ENCODE measurements around the gene SLK. TPM values are rescaled to one million over a fixed set of nuclear protein-coding genes. Genes with fewer than 3 reads are reported as not detected.
A peak's percentile ranks its signal among the peaks of the same experiment; 100 is the strongest.

SLK gene
- total RNA-seq, 1 donor from 2014 or later: 42.7 TPM

DNA sequence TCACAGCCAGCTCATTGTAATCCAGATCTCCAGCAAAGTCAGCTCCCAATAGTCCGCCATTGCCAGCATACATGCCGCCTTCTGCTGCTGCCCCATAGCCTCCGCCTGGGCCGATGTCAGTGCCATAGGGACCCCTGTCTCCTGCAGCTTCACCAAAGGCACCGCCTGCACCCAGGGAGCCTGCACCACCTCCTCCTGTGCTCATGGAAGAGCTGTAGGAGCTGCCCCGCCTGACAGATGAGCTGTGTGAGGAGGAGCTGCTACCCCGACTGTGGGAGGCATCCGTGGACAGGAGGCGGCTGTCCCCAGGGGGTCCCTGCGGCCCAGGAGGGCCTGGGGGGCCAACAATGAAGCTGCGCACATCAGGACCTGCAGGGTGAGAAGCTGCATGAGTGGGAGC is 67.0 kb downstream of the SLK start:
- H3K36me3 ChIP-seq: no peaks in the 10 kb centered on the region
- no peaks in the 10 kb centered on the region for H3K79me2 ChIP-seq (ENCODE audit: low read depth)
- no peak overlapping the region for H3K9ac ChIP-seq
- H3K27me3 Mint-ChIP-seq (ENCODE audit: insufficient read depth, low read depth): peaks cover 3% of the 10 kb centered on the region
- H3K9me3 ChIP-seq (ENCODE audit: low read depth): no peaks in the 10 kb centered on the region
- no peaks in the 10 kb centered on the region for H3K9me3 Mint-ChIP-seq
- peaks cover 18% of the 10 kb centered on the region for H3K4me1 ChIP-seq
- no peak overlapping the region for H3K27ac ChIP-seq
- H2AFZ ChIP-seq (replicated peaks): no peak overlapping the region
- no peaks in the 10 kb centered on the region for H3K27me3 ChIP-seq
- peaks cover 5% of the 10 kb centered on the region for H3K4me1 Mint-ChIP-seq
- H3F3A ChIP-seq (ENCODE audit: low read depth): no peaks in the 10 kb centered on the region
- no peak overlapping the region for H3K4me3 Mint-ChIP-seq
- no peaks in the 10 kb centered on the region for H4K20me1 ChIP-seq (ENCODE audit: low read depth)
- peak overlapping the region; percentile 30 for H3K27ac Mint-ChIP-seq
- H3K4me2 ChIP-seq: no peak overlapping the region
- no peak overlapping the region for H3K4me3 ChIP-seq
- peaks cover 5% of the 10 kb centered on the region for H3K36me3 Mint-ChIP-seq
- TF ChIP-seq EZH2phosphoT487 (IDR thresholded peaks at IDR 0.05): no peak
- no peak for TF ChIP-seq CTCF (IDR thresholded peaks at IDR 0.05)
- TF ChIP-seq EZH2 (IDR thresholded peaks at IDR 0.05): no peak
- DNase-seq (ENCODE audit: low spot score): no peak

DNA sequence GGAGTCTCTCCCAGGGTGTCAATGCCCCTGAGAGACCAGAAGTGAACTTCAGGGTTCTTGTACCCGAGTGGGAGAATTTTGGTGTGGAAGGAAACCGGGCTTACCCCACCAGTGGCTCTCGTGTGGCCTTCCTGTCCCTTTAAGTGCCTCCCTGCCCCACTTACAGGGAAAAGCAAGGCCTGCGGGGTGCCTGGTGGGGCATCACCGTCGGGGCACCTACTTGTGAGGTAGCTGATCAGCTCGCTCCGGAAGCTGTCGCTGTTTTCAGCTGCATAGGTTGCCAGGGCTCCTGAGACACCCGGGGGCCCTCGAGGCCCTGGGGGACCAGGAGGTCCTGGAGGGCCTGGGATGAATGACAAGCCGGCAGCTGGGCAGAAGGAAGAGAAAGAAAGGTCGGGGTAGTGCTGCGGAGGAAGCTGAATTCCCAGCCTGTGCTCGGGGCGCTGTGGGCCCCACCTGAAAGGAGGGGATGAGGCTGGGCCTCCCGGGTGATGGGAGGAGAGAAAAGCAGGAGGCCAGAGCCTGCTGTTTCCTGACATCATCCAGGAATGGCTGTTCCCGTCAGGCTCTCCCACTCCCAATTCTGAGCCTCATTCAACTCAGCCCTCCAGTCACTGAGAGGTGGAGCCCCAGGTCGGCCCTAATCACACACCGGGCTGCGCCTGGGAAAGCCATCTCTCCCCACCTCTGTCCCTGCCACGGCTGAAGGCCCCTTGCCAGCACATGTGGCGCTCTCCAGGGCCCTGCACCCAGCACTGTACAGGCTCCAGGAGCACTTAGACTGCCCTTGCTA is 67.7 kb downstream of the SLK start:
- H3K36me3 ChIP-seq: no peaks in the 10 kb centered on the region
- H3K36me3 Mint-ChIP-seq: peaks cover 3% of the 10 kb centered on the region
- TF ChIP-seq EZH2phosphoT487 (IDR thresholded peaks at IDR 0.05) (no peak), CTCF (IDR thresholded peaks at IDR 0.05) (no peak), EZH2 (IDR thresholded peaks at IDR 0.05) (no peak)
- H3K27ac Mint-ChIP-seq: no peak overlapping the region
- no peak overlapping the region for H3K4me3 Mint-ChIP-seq
- H3K27me3 Mint-ChIP-seq (ENCODE audit: insufficient read depth, low read depth): peaks cover 3% of the 10 kb centered on the region
- no peaks in the 10 kb centered on the region for H3K27me3 ChIP-seq
- no peak overlapping the region for H2AFZ ChIP-seq (replicated peaks)
- H3K79me2 ChIP-seq (ENCODE audit: low read depth): no peaks in the 10 kb centered on the region
- no peak overlapping the region for H3K4me2 ChIP-seq
- no peaks in the 10 kb centered on the region for H3K9me3 Mint-ChIP-seq
- peaks cover 18% of the 10 kb centered on the region for H3K4me1 ChIP-seq
- peaks cover 5% of the 10 kb centered on the region for H3K4me1 Mint-ChIP-seq
- no peak overlapping the region for H3K27ac ChIP-seq
- DNase-seq (ENCODE audit: low spot score): no peak
- H3K9me3 ChIP-seq (ENCODE audit: low read depth): no peaks in the 10 kb centered on the region
- H3K9ac ChIP-seq: no peak overlapping the region
- H3K4me3 ChIP-seq: no peak overlapping the region
- H3F3A ChIP-seq (ENCODE audit: low read depth): no peaks in the 10 kb centered on the region
- no peaks in the 10 kb centered on the region for H4K20me1 ChIP-seq (ENCODE audit: low read depth)

DNA sequence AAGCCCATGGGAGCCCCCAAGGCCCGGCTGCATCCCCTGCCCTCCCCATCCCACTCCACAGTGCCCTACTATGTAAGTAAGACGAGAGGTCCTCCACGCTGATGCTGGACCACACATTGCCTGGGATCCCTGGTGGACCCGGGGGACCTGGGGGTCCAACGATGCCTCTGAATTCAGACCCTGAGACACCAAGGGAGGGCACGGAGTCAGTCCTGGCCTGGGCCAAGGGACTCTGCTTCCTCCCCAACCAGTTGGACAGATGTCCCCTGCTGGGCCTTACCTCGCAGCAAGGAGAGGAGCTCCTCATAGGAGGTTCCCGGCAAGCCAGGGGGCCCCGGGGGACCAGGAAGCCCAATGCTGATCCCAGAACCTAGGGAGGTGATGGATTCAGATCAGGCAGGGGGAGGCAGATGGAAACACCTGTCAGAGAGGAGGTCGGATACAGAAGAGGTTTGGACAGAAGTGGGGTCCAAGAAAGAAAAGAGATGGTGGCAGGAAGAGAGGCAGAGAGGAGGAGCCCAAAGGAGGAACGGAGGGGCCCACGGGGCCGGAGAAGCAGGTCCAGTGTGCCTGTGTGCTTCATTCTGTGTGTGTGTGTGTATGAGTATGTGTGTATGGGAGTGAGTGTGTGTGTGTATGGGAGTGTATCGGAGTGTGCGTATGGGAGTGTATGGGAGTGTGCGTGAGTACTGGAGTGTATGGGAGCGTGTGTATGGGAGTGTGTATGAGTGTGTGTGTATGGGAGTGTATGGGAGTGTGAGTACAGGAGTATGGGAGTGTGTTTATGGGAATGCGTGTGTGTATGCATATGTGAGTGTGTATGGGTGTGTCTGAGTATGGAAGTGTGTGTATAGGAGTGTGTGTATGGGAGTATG is 68.5 kb downstream of the SLK start:
- no peak overlapping the region for H3K27ac Mint-ChIP-seq
- H3K27me3 ChIP-seq: no peaks in the 10 kb centered on the region
- H3K9me3 Mint-ChIP-seq: no peaks in the 10 kb centered on the region

More for the DNA sequence above, 68.5 kb downstream of the SLK start:
- TF ChIP-seq CTCF (IDR thresholded peaks at IDR 0.05): no peak
- TF ChIP-seq EZH2 (IDR thresholded peaks at IDR 0.05): no peak
- no peak for TF ChIP-seq EZH2phosphoT487 (IDR thresholded peaks at IDR 0.05)
- no peaks in the 10 kb centered on the region for H3K79me2 ChIP-seq (ENCODE audit: low read depth)
- no peaks in the 10 kb centered on the region for H4K20me1 ChIP-seq (ENCODE audit: low read depth)
- H3K27ac ChIP-seq: no peak overlapping the region
- H3K36me3 Mint-ChIP-seq: peaks cover 1% of the 10 kb centered on the region
- no peak overlapping the region for H3K4me3 Mint-ChIP-seq
- no peaks in the 10 kb centered on the region for H3F3A ChIP-seq (ENCODE audit: low read depth)
- H3K9ac ChIP-seq: no peak overlapping the region
- H2AFZ ChIP-seq (replicated peaks): no peak overlapping the region
- DNase-seq (ENCODE audit: low spot score): no peak
- no peak overlapping the region for H3K4me3 ChIP-seq
- H3K36me3 ChIP-seq: no peaks in the 10 kb centered on the region
- H3K4me1 Mint-ChIP-seq: peaks cover 5% of the 10 kb centered on the region
- H3K27me3 Mint-ChIP-seq (ENCODE audit: insufficient read depth, low read depth): peaks cover 3% of the 10 kb centered on the region
- no peaks in the 10 kb centered on the region for H3K9me3 ChIP-seq (ENCODE audit: low read depth)
- no peak overlapping the region for H3K4me2 ChIP-seq
- H3K4me1 ChIP-seq: peaks cover 18% of the 10 kb centered on the region

All from neural progenitor cell (in vitro differentiated cells).